ENCODE results near the gene YY1AP1.

DNA sequence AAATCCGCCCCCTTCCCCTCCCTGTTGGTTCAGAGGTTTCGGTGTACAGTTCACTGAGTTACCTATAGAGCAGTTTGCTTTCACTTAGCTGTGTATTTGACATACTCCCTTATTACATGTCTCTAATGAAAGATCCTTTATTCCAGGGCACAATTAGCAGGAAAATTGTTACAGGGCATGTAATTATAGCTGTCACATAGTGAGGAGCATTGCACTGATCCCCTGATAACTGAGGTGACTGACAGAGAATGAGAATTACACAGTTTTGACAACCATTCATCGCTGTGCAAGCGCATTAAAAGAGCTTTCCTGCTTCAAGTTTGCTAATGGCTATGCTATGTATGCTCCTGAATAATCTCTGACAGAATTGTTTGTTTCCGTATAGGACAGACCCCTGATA is 27.2 kb upstream of the YY1AP1 start:
- TF ChIP-seq POLR2AphosphoS5 (IDR thresholded peaks at IDR 0.05; ENCODE audit: low read depth, low read length) (no peak), SIN3A (IDR thresholded peaks at IDR 0.05; ENCODE audit: borderline replicate concordance, insufficient read depth, low read length) (no peak)
- TF ChIP-seq, protein P1, sequence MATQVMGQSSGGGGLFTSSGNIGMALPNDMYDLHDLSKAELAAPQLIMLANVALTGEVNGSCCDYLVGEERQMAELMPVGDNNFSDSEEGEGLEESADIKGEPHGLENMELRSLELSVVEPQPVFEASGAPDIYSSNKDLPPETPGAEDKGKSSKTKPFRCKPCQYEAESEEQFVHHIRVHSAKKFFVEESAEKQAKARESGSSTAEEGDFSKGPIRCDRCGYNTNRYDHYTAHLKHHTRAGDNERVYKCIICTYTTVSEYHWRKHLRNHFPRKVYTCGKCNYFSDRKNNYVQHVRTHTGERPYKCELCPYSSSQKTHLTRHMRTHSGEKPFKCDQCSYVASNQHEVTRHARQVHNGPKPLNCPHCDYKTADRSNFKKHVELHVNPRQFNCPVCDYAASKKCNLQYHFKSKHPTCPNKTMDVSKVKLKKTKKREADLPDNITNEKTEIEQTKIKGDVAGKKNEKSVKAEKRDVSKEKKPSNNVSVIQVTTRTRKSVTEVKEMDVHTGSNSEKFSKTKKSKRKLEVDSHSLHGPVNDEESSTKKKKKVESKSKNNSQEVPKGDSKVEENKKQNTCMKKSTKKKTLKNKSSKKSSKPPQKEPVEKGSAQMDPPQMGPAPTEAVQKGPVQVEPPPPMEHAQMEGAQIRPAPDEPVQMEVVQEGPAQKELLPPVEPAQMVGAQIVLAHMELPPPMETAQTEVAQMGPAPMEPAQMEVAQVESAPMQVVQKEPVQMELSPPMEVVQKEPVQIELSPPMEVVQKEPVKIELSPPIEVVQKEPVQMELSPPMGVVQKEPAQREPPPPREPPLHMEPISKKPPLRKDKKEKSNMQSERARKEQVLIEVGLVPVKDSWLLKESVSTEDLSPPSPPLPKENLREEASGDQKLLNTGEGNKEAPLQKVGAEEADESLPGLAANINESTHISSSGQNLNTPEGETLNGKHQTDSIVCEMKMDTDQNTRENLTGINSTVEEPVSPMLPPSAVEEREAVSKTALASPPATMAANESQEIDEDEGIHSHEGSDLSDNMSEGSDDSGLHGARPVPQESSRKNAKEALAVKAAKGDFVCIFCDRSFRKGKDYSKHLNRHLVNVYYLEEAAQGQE (IDR thresholded peaks at IDR 0.05; ENCODE audit: insufficient read depth in 1 of 2, low read depth in 2 of 2, low read length in 2 of 2), result no peak
